CD4-positive, alpha-beta T cell treated with Interleukin-6 for 4 hours (primary cell): ENCODE results near the gene JAG2.
"Not testable (repeated sequence)": the region's sequence is repeated elsewhere in the genome, so short reads cannot be mapped to it uniquely, and the experiment has no call there.

Experiments
- DNase-seq: peaks from one replicate; pipeline ENCODE4 v3.0.0-alpha.2; 2020; ENCODE audit warnings: mixed read lengths

The JAG2 gene

DNA sequence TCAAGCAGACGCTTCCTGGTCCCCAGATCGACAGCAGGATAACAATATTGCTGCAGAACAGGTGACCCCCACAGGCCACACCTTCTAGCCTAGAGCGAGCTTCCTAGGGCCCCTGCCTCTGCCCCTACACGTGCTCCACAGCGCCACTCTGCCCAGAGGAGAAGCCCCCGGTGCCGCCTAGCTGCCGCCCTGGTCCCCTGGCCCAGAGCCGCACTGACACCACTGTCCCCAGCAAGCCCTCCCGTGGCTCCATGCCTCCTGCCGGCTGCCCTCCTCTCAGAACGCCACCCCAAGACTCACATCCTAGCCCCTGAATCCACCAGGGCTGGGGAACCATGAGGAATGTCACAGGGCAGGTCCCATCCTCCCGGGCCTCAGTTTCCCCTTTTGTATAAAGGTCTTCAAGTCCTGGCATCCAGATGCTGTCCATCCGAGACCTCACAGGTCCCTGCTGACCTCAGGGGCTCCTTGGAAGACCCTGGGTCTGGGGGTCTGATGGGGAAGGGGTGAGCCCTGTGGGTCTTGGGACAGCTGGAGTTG is 31.0 kb downstream of the JAG2 start:
- no peak for DNase-seq

DNA sequence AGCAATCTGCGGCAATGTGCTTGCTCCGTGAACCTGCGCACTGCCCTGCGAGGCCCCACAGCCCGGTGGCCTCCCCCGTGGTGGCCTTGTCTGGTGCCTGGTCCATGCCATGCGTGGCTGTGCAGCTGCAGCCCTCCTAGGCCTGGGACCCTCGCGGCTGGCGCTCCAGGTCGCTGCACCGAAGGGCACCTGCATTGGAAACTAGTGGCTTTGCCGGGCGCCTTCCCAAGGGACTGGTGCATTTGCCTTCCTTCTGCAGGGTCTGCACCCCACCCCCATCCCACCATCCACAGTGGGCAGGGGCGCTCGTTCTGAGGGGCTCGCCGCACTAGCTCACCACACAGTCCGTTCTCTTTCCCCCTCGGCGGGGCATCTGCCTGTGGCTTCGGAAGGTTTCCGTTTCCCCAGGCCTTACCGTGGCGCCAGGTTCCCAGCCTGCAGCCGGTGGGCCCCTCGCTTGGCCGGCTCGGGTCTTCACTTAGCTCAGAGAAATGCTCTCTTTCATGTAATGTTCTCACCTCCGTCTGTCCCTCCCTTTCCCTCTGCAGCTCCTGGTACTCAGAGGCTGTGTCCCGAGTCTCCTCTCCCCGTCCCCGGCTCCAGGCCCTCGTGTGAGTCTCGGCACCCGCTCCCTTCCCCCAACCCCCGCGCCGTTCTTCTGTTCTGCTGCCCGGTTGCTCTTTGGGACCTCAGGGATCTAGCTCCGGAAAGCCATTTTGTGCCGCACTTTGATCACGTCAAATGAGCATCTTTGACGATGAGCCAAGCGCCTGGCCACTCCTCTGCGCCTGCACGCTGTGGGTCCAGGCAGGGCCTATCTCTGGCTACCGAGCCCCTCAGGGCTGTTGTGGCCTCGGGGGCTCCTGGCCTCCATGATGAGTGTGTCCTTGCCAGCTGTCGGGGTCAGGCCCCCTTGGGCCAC is 31.9 kb downstream of the JAG2 start:
- DNase-seq: no peak

DNA sequence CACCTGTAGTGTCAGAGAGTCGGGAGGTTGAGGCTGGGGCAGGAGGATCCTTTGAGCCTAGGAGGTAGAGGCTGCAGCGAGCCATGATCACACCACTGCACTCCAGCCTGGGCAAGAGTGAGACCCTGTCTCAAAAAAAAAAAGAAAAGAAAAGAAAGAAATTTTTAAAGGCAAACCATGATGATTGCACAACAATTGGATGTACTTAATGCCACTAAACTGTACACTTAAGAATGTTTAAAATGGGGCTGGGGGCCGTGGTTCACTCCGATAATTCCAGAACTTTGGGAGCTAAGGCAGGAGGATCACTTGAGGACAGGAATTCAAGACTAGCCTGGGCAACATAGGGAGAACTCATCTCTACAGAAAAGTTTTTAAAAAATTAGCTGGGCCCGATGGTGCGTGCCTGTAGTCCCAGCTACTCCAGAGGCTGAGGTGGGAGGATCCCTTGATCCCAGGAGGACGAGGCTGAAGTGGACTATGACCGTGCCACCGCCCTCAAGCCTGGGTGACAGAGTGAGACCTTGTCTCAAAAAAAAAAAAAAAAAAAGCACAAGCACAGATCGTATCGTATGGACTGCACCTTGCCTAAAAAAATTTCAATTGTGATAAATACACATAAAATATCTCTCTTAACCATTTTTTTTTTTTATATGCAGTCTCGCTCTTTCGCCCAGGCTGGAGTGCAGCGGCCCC is 32.7 kb downstream of the JAG2 start:
- no peak for DNase-seq

GRCh38 chr14:105132921-105133654 is 35.5 kb downstream of the JAG2 start:
- no peak for DNase-seq

- DNase-seq: no peak
Observed at GRCh38 chr14:105131241-105131640, 37.3 kb downstream of the JAG2 start.

- no peak for DNase-seq
Observed at GRCh38 chr14:105128059-105128458, 40.5 kb downstream of the JAG2 start.

DNA sequence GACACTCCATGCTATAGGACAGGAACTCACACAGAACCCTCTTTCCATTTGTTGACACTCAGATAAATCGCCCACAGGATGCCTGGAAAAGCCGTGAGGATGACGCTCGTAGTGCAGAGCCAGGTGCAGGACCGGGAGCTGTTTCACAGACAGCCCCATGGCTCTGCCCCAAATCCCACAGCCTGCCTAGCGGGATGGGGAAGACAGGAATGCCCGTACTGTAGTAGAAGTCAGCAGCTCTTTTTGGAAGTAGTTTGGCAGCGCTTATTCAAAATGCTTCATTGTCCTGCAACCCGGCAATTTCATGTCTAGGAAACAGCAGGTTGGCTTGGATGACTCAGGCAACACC is 41.6 kb downstream of the JAG2 start:
- DNase-seq: no peak

DNA sequence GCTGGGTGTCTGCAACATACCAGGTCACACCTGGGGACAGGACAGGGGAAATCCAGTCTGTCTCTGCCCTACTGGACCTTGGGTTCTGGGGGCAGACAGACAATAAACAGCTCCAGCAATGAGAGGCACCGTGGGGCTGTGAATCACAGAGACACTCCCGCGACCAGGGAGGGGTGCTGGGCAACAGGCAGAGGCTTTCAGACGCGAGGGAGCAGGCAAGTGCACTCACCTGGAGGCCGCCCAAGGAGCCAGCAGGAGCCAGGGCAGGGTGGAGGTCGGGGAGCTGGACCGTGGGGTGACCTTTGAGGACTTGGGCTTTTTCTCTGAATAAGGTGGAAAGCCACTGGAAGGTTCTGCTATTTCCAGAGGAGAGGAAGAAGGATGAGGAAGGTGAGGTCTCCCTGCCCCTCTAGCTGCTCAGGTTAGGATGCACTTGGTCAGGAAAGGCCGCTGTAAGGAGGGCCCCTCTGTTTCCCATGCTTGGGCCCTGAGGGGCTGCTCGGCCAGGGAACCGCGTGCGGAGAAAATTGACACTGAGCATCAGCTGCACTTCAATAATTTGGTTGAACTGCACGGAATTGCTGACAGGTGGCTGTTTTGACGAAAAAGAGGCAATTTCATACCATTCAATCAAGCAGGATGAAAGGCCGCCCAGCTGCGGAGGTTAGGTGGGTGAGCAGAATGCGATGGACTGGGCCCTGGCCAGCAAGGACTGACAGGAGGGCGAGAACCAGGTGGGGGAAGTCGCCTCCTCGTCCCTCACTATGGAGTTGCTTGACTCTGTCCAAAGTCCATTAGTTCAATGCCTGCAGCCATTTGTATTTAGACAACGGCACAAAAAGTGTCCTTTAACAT is 42.2 kb downstream of the JAG2 start:
- no peak for DNase-seq

DNA sequence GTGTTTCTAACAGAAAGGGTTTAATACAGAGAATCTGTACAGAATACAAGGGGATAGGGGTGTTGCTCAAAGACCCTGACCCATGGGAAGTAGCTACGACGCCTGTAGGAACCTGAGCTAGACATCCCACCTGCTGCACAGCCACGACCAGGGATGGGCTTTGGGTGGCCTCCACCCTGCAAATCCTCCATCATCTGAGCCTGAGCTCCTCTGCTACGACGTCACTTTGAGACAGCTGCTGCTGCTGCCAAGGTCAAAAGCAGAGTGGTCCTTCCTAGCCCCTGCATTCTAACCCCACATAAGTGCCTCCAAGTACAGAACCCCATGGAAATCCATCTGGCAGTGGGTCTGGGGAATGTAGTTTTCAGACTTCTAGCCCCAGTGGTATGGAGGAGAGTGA is 43.8 kb downstream of the JAG2 start:
- DNase-seq: no peak

DNA sequence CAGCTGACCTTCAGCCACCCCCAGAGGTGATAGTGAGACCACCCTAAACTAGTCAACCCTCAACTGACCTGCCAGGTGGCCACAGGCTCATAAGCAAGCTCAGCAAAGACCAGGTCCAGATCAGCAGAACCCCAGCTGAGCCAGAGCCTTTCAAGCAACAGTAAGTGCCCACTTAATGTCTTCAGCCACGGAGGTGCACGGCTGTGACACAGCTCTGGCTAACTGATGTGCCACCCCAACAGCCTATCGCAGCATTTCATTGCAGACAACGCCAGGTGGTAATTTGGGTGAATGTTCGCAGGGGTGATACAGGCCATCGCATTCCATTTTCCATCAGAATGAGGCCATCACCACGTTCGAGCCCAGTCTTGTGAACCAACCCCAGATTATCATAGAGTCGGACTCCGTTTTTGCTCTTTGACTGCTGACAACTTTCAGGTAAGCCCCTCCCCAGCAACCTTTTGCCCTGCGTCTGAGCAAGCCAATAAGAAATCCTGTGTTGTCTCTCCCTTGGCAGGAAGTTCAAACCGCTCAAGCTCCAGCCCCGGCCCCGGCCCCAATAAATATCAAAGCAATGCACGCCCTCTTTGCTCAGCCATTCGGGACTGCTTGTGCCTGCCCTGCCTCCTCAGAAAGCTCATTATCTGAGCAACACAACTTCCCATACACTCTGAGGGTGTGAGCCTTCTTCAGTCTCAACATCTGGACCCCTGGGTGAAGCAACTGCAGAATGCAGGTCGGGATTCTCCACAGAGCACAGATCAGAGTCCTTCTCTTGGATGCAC is 44.4 kb downstream of the JAG2 start:
- no peak for DNase-seq

GRCh38 chr14:105123064-105123665 is 45.4 kb downstream of the JAG2 start:
- DNase-seq: no peak

- DNase-seq: no peak
Observed at GRCh38 chr14:105120056-105120455, 48.5 kb downstream of the JAG2 start.

- no peak for DNase-seq
Observed at GRCh38 chr14:105119408-105120025, 49.1 kb downstream of the JAG2 start.

GRCh38 chr14:105118646-105119407 is 49.7 kb downstream of the JAG2 start:
- DNase-seq: no peak

DNA sequence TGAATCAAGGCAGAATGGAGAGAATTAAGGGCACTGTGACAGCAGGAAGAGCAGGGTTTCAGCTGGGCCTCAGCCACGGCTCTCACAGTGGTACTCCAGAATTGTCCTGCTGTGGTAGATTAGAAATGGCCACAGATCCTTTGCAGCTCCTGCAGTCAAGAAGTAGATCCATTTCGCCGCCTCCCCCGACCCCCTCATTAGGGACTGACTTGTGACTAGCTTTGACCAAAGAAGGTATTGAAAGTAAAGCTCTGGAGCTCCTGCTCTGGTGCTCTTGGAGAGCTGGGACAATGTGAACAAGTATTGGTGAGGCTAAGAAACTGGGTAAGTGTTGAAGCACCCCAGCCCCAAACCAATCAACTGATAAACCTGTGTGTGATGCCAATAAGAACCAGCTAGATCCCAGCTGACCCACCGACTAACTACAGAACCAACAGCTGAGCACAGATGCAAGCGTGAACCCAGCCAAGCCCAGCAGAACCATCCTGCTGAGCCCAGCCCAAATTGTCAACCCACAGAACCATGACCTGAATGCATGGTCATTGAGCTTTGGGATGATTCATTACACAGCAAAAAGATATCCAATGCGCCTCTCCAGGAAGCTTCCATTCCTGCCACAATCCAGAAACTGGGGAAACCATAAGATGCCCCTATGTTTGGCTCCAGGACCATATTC is 50.7 kb downstream of the JAG2 start:
- DNase-seq: no peak

GRCh38 chr14:105117257-105117646 is 51.3 kb downstream of the JAG2 start:
- DNase-seq: no peak

DNA sequence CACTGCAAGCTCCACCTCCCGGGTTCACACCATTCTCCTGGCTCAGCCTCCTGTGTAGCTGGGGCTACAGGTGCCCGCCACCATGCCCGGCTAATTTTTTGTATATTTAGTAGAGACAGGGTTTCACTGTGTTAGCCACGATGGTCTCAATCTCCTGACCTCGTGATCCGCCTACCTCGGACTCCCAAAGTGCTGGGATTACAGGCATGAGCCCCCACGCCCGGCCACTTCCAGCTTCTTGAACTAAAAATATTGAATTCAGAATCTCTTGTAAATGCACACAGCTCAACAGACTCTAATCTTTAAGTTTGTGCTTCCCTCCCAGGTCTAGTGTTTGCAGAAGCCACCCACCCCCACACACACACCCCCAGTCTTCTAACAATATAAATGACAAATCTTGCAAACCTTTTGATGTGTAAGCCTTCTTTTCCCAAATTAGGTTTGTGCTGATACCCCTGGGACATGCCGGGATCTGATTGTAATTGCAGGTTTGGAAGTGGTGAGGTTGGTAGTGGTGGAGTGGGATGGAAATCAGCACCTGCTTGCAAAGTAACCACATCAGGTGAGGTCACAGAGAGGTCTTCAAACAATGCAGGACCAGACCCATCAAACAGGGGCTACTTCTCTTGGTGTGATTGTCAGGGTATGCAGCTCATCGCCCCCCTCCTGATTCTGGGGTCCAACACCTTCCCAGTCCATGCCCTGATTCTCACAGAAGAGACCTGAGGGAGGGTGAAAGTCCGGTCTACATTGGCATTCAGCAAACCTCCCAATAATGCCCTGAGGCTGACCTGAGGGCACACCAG is 51.9 kb downstream of the JAG2 start:
- no peak for DNase-seq

- DNase-seq: not testable (repeated sequence)
Observed at GRCh38 chr14:105109243-105109642, 59.3 kb downstream of the JAG2 start.
